ENCODE results near the gene MRPL10. TPM values are rescaled to one million over a fixed set of nuclear protein-coding genes. Genes with fewer than 3 reads are reported as not detected.

The MRPL10 gene
- total and polyA plus RNA-seq, 2 experiments from 2014 or later = 50.2 to 74.7 TPM

DNA sequence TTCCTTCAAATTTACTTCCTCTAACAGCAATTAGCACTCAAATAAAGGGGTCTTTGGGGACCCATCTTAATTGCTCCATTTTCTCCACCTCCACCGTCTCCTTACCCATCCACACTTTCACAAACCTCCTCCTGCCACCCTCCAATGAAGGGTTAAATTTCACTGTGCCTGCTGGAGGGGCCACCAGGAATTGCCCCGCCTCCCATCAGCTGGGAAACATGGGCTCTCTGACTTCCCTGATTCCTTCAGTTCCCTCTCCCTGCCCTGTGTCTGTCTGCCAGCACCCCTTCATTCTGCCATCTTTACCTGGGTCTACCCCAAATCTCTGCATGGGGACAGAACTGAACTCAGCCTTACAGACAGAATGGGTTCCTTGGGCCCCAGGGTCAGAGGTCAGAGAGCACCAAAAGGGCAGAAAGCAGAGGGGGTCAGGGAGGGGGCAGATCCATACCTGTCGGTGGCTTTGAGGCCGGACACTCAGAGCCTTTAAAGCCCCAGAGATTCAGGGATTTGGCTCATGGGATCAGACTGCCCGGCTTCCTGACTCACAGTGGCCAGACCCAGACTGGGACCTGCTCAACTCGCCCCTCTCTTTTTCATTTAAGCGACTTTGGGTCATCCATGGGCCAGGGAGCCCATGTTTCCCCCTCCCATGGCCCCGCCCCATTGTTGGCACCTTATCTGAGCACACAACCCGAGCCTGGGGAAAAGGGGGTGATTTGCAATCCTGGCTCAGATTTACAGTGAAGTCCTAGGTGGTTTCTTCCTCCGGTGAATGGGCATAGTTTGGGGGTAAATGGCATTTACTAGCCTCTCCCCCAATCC lies 47.1 kb upstream of the MRPL10 start:
- Mint-ChIP-seq H3K27me3 (ENCODE audit: insufficient read depth, low read depth, poor library complexity) (peaks cover 22% of the 10 kb centered on the region), H3K36me3 (ENCODE audit: low read depth) (no peaks in the 10 kb centered on the region), H3K4me3 (no peak overlapping the region), H3K9me3 (no peaks in the 10 kb centered on the region), H3K27ac (no peak overlapping the region), H3K4me1 (peaks cover 42% of the 10 kb centered on the region)
- DNase-seq (ENCODE audit: low spot score) = peak; percentile 11
- no peaks in the 10 kb centered on the region for H3K36me3 ChIP-seq (ENCODE audit: insufficient read depth)
- TF ChIP-seq, protein P1, sequence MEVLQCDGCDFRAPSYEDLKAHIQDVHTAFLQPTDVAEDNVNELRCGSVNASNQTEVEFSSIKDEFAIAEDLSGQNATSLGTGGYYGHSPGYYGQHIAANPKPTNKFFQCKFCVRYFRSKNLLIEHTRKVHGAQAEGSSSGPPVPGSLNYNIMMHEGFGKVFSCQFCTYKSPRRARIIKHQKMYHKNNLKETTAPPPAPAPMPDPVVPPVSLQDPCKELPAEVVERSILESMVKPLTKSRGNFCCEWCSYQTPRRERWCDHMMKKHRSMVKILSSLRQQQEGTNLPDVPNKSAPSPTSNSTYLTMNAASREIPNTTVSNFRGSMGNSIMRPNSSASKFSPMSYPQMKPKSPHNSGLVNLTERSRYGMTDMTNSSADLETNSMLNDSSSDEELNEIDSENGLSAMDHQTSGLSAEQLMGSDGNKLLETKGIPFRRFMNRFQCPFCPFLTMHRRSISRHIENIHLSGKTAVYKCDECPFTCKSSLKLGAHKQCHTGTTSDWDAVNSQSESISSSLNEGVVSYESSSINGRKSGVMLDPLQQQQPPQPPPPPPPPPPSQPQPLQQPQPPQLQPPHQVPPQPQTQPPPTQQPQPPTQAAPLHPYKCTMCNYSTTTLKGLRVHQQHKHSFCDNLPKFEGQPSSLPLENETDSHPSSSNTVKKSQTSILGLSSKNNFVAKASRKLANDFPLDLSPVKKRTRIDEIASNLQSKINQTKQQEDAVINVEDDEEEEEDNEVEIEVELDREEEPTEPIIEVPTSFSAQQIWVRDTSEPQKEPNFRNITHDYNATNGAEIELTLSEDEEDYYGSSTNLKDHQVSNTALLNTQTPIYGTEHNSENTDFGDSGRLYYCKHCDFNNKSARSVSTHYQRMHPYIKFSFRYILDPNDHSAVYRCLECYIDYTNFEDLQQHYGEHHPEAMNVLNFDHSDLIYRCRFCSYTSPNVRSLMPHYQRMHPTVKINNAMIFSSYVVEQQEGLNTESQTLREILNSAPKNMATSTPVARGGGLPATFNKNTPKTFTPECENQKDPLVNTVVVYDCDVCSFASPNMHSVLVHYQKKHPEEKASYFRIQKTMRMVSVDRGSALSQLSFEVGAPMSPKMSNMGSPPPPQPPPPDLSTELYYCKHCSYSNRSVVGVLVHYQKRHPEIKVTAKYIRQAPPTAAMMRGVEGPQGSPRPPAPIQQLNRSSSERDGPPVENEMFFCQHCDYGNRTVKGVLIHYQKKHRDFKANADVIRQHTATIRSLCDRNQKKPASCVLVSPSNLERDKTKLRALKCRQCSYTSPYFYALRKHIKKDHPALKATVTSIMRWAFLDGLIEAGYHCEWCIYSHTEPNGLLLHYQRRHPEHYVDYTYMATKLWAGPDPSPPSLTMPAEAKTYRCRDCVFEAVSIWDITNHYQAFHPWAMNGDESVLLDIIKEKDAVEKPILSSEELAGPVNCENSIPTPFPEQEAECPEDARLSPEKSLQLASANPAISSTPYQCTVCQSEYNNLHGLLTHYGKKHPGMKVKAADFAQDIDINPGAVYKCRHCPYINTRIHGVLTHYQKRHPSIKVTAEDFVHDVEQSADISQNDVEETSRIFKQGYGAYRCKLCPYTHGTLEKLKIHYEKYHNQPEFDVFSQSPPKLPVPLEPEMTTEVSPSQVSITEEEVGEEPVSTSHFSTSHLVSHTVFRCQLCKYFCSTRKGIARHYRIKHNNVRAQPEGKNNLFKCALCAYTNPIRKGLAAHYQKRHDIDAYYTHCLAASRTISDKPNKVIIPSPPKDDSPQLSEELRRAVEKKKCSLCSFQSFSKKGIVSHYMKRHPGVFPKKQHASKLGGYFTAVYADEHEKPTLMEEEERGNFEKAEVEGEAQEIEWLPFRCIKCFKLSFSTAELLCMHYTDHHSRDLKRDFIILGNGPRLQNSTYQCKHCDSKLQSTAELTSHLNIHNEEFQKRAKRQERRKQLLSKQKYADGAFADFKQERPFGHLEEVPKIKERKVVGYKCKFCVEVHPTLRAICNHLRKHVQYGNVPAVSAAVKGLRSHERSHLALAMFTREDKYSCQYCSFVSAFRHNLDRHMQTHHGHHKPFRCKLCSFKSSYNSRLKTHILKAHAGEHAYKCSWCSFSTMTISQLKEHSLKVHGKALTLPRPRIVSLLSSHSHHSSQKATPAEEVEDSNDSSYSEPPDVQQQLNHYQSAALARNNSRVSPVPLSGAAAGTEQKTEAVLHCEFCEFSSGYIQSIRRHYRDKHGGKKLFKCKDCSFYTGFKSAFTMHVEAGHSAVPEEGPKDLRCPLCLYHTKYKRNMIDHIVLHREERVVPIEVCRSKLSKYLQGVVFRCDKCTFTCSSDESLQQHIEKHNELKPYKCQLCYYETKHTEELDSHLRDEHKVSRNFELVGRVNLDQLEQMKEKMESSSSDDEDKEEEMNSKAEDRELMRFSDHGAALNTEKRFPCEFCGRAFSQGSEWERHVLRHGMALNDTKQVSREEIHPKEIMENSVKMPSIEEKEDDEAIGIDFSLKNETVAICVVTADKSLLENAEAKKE (CRISPR knock-in tag; IDR thresholded peaks at IDR 0.05) = no peak
- peaks cover 32% of the 10 kb centered on the region for H3K4me1 ChIP-seq (ENCODE audit: insufficient read depth)
- peaks cover 20% of the 10 kb centered on the region for H3K27me3 ChIP-seq (ENCODE audit: insufficient read depth)
- no peaks in the 10 kb centered on the region; the same call in 1 of the 2 replicates for H4K20me1 ChIP-seq (replicated peaks; ENCODE audit: insufficient read depth)
- H3K27ac ChIP-seq (ENCODE audit: low read depth) = no peak overlapping the region
- H3K79me2 ChIP-seq (replicated peaks; ENCODE audit: insufficient read depth) = no peaks in the 10 kb centered on the region
- no peak overlapping the region for H2AFZ ChIP-seq
- H3K4me3 ChIP-seq = no peak overlapping the region
- H3F3A ChIP-seq (replicated peaks; ENCODE audit: low read depth) = peaks cover 3% of the 10 kb centered on the region; the same call in 1 of the 2 replicates
- H3K4me2 ChIP-seq = no peak overlapping the region
- no peaks in the 10 kb centered on the region for H3K9me2 ChIP-seq (ENCODE audit: insufficient read depth)
- ATAC-seq = peak; percentile 20

GRCh38 chr17:47877368-47878034 lies 46.2 kb upstream of the MRPL10 start:
- TF ChIP-seq, protein P1 (CRISPR knock-in tag; IDR thresholded peaks at IDR 0.05) = no peak
- H4K20me1 ChIP-seq (replicated peaks; ENCODE audit: insufficient read depth) = no peaks in the 10 kb centered on the region; the same call in 1 of the 2 replicates
- no peaks in the 10 kb centered on the region for H3K36me3 ChIP-seq (ENCODE audit: insufficient read depth)
- no peaks in the 10 kb centered on the region for H3K9me2 ChIP-seq (ENCODE audit: insufficient read depth)
- H3K27me3 ChIP-seq (ENCODE audit: insufficient read depth) = peaks cover 27% of the 10 kb centered on the region
- ATAC-seq = no peak
- H3K27ac ChIP-seq (ENCODE audit: low read depth) = no peak overlapping the region
- no peaks in the 10 kb centered on the region for H3K36me3 Mint-ChIP-seq (ENCODE audit: low read depth)
- DNase-seq (ENCODE audit: low spot score) = no peak
- no peak overlapping the region; the same call in 2 of the 3 replicates for H3K4me3 Mint-ChIP-seq
- H3K27me3 Mint-ChIP-seq (ENCODE audit: insufficient read depth, low read depth, poor library complexity) = peaks cover 24% of the 10 kb centered on the region
- H3K27ac Mint-ChIP-seq = no peak overlapping the region
- H3K4me1 ChIP-seq (ENCODE audit: insufficient read depth) = peaks cover 37% of the 10 kb centered on the region
- peaks cover 48% of the 10 kb centered on the region for H3K4me1 Mint-ChIP-seq
- peaks cover 8% of the 10 kb centered on the region; the same call in 1 of the 2 replicates for H3F3A ChIP-seq (replicated peaks; ENCODE audit: low read depth)
- no peaks in the 10 kb centered on the region for H3K9me3 Mint-ChIP-seq
- no peak overlapping the region for H3K4me2 ChIP-seq
- H3K79me2 ChIP-seq (replicated peaks; ENCODE audit: insufficient read depth) = no peaks in the 10 kb centered on the region
- H3K4me3 ChIP-seq = no peak overlapping the region
- no peak overlapping the region for H2AFZ ChIP-seq

Measured in GM23338 (cell line).